T-helper 1 cell treated with Interleukin-12 subunit alpha and Interleukin-12 subunit beta and Interleukin-4 antibody, amounts not matched to agents 30 ng/mL and 1 ng/mL, for 36 hours (primary cell): ENCODE measurements around the gene FBXO31. TPM values are rescaled to one million over a fixed set of nuclear protein-coding genes. Genes with fewer than 3 reads are reported as not detected.

ENCODE experiments used
- intact Hi-C: fragments of 100-400 bp; cut with micrococcal nuclease; formaldehyde crosslinking; loops from one replicate; pipeline ENCODE4 v1.15.1; 2024
- total RNA-seq: library from RNA; stranded (reverse); gene quantifications from 2 replicates; pipeline ENCODE4 v1.2.3, GENCODE V29; 2022

Gene FBXO31
- total RNA-seq, 1 donor from 2014 or later, result 33.0 TPM

DNA sequence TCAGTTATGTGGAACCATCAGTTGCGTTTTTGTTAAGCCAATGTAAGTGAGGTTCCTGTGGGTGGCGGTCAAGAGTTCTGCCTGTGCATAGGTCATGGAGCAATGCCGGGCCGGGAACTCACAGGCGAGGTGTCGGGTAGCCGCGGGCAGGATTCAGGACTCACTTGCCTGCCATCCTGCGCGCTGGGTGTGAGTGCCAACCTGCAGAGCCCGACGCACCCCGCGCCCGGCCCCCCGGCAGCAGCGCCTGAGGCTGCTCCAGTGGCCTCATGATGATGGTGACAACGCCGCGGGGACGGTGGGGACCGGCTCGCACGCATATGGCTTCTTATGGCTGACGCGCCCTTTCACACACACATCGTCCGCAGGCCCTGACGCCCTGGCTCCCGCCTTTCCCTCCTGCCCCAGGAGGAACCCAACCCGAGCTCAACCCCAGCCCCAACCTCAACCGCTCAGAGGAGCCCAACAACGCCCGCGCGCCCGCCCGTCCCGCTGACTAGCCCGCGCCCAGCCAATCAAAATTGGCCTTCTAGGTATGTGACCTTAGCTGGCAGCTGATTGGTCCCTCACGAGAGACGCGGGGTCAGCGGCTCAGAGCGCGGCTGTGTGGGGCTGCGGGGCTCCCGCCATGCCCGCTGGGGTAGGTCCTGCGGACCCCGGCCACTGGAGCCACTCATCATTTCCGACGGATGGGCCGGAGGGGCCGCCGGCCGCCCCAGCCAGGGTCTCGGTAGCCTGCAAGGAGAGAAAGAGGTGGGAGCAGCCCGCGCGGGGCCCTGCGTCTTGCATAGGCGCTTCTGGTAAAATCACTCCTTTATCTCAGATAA lies 66.4 kb downstream of the FBXO31 start, which contains the start of gene C16orf95:
TSS of gene C16orf95 (minus strand) at position 470 of the 827 bp plus-strand sequence. CDS start at position 320, 150 bp downstream.
- intact Hi-C loops, result loop anchor here (1.0 to 10.0 kb wide), 10 partner anchors 8 to 762 kb away; partner anchors contain the start of genes BANP, FBXO31, KLHDC4 and MTHFSD

DNA sequence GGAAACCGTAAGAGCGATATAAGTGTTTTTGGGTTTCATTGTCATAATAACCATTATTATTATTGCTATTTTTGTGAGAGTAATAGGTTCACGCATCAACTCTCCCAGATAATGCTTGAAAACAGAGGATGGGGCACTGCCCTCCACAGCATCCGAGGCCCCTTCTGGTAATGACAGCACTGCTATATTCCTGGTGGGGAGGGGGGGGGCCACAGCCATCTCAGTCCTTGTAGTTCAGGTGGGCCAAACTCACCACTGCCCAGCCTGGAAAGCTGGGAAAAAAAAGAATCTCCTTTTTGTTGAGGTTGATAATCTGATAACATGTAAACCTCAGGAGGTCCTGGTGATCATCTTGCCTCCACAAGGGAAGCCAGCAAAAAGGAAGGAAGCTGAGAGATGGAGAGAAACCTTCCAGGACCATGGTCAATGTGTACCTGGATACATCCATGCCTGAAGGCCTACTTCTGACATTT lies 67.1 kb downstream of the FBXO31 start:
- intact Hi-C loops, result loop anchor here (1.0 to 10.0 kb wide), 5 partner anchors 176 to 761 kb away; partner anchors contain the start of genes BANP, KLHDC4, MTHFSD and ZCCHC14

DNA sequence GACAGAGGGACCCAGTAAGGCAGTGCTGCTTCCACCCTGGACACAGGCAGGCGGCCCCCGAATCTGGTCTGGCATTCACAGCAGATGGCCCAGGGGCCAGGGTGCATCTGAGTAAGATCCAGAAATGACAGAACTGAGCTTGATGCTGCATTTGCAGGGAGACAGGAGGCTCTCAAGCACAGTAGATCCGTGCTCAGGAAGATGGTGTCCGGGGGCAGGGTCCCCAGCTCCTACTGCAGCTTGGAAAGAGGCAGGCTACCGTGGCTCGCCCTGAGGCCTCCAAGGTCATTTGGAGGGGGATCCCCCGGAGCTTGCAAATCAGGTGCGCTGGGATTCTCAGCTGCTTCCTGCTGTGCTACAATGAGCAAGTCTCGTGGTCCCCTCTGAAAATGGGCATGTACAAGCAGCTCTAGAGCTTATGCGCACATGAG lies 68.6 kb downstream of the FBXO31 start:
- intact Hi-C loops, result loop anchor here (5.0 to 10.0 kb wide), 2 partner anchors 452 to 640 kb away; partner anchors contain the start of genes BANP and KLHDC4

DNA sequence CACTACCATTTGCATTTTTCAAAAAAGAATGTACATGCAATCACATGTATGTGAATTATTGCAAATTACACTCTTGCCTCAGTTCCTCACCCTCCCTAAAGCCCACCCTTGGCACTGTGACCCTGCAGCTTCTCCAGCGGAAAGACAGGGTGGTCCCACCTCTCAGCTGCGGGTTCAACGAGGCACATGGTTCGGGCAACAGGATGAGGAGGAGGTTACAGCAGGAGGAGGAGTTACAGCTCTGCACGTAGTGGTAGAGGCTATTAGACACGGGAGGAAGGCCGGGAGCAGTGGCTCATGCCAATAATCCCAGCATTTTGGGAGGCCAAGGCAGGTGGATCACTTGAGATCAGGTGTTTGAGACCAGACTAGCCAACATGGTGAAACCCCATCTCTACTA lies 71.6 kb downstream of the FBXO31 start:
- intact Hi-C loops, result loop anchor here (10.0 kb wide), 1 partner anchor 643 kb away; the partner anchor contains the start of gene BANP

DNA sequence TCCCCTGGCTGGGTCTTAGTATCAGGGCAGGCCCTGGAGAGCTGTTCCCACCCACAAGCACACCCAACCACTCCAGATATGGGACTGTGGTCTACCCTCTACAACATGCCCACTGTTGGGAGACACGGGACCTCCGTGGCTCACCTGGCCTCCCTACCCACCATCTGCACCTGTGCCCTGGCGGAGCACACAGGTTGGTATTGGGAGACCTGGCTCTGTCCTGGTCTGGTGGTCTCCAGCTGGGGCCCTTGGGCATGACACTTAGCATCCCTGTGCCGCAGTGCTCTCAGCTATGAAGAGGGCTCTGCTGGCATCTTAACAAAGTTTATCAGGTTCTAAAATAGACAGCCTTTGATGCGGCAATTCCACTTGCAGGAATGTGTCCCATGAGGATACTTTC lies 72.2 kb downstream of the FBXO31 start:
- intact Hi-C loops, result loop anchor here (10.0 kb wide), 1 partner anchor 643 kb away; the partner anchor contains the start of gene BANP

DNA sequence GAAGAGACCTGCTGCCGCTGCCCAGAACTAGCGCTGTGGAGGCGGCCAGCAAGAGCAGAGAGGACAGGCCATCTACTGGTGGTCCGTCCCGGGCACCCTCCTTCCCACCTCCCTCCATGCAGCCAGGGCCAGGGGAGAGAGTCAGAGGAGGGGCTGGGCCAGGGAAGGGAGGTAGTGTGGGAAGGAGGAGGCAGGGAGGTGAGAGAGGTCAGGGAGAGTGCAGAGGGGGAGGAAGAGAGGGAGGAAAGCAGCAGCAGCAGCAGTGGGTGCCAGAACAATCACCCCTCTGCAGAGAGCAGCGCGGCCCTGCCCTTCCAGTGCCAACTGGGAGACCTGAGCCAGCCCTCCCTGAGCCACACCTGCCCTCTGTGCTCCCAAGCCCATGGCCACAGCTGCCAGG lies 73.0 kb downstream of the FBXO31 start:
- intact Hi-C loops, result loop anchor here (10.0 kb wide), 1 partner anchor 644 kb away; the partner anchor contains the start of gene BANP

DNA sequence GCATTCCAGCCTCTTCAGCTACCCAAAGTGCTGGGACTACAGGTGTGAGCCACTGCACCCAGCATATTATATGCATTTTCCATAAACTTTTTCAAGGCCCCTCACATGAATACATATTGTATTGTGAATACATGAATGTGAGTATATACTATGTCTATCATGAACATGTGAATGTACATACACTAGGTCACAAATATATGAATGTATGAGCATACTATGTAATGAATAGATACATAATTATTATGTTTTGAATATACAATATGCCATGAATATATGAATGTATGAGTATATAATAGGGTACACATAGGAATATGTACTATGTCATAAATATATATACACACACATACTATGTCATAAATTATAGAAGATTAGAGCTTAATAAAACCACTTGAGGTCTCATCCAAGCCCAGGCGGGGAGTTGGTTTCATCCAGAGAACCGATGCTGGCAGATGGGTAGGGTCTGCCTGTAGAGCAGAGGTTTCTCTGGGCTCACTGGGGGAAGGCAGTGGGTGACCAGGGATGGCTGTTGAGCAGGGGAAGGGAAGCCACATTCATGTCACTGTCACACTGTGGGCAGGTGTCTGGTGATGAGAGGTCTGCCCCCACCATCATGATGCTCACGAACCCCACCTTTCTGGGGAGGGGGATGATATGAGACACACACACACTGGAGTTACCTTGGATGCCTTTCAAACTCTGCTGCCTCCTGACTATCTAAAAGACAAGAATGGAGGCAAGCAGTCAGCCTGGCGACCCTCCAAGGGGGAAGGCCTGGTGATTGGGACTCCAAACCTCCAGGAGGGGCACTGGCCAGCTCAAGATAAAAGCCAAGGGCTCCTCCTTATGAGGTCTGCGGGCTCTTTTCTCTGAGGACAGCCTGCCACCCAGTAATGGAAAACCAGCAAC lies 73.7 kb downstream of the FBXO31 start:
- intact Hi-C loops, result loop anchor here (10.0 kb wide), 1 partner anchor 645 kb away; the partner anchor contains the start of gene BANP

DNA sequence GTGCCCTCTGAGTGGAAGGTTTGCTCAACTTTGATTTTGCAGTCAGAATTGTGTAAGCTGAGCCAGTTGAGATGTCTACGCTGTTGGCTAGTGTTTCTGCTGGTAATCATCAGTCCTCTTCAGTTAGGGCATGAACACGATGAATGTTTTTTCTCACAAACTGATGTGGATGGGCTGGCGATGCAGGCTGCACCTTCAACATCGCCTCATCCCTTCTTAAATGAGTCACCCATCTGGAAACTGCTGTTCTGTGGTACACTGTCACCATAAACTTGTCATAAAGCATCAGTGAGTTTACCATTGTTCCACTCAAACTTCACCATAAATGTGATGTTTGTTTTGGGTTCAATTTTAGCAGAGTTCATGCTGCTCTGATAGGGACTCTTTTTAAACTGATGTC lies 74.8 kb downstream of the FBXO31 start:
- intact Hi-C loops, result no loop called here

DNA sequence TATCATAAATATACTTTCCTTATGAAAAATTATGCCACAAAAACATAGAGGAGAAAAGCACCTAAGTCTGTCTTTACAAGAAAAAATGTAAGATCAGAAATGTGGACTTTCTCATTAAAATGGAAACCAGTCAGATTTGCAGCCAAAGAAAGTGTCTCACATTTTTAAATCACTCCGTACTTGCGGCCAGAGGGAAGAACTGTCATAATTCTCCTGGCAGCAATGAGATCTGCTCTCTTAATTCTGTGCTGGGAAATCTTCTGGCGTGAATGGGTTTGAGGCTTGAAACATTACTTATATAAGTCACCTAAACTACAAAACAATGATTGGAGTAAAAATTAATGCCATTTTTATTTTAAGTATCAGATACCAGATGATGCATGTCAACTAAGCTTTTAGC lies 77.1 kb downstream of the FBXO31 start:
- intact Hi-C loops, result no loop called here

DNA sequence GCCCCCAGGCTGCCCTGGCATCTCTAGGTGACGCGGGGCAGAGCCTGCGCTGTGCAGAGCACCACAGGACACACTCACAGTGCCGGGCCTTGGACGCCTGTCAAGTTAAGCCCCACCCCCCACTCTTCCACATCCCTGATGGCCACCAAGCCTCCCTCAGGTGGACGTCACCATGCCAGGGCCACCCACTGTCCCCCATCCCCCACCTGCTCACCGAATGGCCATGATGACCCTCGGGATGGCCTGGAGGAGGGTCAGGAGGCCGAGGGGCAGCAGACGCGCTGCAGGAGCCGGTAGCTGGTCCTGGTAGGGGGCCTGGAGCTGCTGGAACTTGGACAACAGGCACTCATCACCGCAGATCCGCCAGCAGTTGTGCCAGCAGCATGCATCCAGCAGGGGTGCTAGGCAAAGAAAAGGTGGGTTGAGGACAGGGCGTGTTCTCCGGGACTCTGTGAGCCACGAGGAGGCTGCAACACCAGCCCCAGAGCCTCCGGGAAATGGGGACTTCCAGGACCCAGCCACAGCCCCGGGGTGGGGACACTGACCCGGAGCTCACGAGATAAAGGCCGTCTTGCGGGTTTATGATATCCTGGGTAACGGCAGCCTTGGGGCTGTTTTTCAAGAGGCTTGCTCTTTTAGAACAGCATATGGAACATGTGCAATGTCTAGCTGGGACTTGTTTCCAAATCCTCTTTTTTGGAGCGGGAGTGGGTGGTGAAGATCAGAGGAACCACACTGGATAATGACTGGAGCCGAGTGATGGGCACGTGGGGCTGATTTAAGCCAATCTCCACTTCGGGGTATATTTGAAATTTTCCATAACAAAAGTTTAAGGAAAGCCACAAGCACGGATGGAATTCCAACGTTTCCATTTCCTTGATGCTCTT lies 77.8 kb downstream of the FBXO31 start:
- intact Hi-C loops, result no loop called here

DNA sequence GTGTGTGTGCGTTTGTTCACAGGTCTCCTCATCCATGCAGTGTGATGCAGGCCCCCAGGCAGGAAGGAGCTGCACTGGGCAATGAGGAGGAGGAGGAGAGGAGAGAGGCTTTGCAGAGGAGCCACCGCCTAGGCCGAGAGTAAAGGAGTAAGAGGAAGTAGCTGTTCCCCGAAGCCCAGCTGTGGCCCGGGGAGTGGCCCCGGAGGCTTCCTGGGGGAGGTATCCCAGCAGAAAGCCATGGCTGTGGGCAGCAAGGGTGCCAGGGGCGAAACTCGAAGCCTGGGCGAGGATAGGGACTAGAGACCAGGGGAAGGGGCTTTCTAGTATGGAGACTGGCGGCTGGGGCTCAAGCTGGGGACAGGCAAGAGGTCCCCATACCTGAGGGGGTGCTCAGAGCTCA lies 78.6 kb downstream of the FBXO31 start:
- intact Hi-C loops, result no loop called here

DNA sequence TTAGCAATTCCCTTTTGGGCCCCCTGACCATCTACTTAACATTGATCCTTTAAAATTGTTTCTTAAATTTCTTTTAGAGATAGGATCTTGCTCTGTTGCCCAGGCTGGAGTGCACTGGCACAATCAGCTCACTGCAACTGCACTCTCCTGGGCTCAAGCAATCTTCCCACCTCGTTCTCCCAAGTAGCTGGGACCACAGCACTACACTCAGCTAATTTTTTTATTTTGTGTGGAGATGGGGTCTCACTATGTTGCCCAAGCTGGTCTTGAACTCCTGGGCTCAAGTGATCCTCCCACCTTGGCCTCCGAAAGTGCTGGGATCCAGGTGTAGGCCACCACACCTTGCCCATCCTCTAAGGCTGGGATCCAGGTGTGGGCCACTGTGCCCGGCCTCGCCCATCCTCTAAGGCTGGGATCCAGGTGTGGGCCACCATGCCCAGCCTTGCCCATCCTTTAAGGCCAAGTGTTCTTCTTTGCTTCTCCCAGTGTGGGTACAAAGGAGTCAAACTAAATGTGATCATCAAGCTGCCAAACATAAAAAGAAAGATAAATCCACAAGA lies 79.5 kb downstream of the FBXO31 start:
- intact Hi-C loops, result no loop called here

DNA sequence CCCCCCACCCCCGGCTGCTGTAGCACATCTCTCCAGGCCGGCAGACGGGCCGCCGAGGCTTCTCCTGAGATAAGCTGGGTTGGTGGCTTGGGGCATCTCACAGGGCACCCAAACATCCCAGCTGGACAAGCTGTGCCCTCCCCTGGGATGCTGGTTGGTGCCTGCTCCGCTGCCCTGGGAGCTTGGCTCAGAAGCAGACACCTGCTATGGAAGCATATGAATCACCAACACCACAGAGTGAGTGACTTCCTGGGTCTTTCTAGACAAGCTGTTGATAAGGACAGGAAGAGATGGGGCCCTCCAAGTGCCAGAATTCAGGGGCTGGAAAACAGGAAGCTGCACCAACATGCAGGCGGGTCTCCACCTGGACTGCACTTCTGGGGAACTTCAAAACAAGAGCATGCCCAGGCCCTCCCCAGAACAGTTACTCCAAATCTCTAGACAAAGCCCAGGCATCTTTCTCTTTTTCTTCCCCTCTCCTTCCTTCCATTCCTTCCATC lies 80.1 kb downstream of the FBXO31 start:
- intact Hi-C loops, result no loop called here

DNA sequence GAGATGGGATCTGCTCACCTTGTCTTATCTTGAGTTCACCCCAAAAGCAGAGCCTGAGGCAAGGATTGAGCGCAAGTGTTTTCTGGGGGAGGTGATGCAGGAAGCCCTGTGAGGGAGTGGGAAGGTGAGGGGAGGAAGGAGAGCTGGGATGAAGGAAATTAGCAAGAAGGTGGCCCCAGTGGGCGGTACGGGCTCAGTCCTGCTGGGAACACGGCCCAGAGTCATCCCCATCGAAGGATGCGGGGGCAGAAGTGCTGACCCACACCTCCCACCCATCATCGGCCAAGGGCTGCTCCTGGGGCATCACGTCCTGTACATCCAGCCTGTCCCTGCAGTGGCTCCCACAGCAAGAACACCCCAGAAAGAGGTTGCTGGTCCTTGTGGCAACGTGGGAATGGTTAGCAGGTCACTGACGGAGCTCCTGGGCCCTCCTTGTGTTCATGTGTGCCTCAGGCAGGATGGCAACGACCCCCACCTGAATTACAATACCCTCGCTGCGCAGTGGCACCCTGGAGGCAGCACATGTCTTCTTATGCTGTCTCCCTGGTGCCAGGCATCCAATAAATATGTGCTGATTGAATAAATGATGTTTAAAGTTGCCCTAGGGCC lies 84.6 kb downstream of the FBXO31 start:
- intact Hi-C loops, result loop anchor here (1.0 kb wide), 1 partner anchor 736 kb away; no protein-coding TSS in a partner anchor

DNA sequence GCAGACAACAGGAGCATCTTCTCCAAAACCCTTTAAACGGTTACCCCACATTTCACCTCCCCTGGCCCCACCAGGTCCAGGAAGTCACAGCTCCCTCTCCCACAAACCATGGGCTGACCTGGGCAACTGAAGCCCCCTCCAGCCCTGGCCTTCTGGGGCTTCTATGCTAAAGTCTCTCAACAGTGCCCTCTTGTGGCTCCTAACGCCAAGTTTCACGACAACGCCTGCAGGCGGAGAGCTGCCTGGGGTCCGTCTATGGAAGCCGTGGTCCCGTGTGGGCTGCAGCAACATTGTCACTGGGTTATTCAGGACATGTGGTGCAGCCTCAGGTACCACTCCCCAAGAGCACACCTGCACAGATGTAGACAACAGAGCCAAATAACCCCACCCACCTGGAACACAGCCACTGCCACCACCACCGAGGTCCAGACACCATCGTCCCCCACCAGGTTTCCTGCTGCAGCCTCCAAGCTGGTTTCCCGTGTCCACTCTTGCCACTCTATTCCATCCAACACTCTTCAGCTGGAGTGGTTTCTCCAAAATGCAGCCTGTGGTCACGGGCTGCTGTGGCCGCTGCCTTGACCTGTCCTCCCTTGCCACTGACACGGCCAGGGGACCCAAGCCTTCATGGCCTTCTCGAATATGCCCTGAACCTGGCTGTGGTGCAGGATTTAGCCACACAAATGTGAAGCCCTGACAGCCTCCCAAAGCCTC lies 85.5 kb downstream of the FBXO31 start:
- intact Hi-C loops, result loop anchor here (1.0 kb wide), 1 partner anchor 735 kb away; no protein-coding TSS in a partner anchor

DNA sequence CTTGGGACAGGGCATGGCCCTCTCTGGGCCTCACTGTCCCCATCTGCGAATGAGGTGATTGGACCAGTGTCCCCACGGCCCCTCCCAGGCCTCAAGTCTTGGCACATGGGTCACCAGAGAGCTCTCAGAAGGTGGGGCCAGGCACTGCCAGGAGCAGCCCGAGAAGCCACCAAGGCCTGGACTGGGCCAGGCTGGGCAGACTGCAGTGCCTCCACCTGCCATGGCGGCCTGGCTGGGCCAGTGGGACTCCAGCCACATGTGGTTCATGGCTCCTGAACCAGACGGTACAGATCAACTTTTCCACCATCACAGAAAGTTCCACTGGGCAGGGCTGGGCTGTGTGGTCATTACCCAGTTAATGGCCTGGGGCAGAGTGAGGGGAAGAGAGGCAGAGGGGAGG lies 86.2 kb downstream of the FBXO31 start:
- intact Hi-C loops, result no loop called here

DNA sequence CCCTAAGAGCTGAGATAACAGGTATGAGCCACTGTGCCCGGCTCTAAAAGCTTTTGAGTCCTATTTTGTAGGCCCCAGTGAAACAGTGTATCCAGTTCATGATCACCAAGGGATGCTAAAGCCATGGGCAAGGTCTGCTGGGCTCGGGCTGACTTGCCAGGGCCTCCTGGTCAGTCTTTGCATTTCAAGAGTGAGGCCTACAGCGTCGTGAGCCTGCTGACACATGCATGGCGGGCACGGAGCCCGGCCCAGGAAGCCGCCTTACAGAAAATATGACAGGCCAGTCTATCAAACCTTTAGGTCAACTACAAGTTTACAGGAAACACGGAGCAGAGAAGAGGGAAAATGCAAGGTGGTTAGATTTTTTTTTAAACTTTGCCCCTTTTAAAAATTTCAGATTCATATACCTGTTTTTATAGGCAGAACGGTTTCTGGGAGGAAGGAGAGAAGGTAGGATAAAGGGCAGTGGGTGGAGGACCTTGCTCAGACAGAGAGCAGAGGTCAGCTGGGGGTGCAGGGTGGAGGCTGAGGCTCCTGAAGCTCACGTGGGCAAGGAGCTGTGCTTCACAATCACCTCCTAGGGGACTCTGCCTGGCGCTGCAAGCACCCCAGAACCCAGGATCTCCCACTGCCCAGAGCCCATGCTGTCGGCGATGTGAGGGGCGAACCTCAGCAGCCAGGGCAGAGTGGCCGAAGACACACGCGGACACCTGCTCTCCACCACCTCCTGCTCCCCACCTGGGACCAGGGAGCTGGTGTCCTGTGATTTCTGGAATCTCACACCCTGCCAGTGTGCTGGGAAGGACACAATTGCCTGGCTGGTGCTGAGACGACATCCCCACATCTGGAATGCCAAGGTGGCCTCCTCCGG lies 87.7 kb downstream of the FBXO31 start:
- intact Hi-C loops, result no loop called here

DNA sequence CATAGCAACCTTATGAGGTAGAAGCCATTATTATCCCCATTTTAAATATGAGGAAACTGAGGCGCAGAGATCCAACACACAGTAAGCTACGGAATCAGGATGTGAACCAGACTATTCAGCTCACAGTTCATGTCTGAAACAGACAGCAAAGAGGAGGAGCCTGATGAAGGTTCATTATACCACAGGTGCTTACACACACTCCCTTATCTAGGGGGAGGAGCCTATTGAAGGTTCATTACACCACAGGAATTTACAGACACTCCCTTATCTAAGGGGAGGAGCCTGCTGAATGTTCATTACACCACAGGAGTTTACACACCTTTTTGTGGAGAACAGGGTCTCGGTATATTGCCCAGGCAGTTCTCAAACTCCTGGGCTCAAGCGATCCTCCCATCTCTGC lies 88.3 kb downstream of the FBXO31 start:
- intact Hi-C loops, result no loop called here
